SKM-1 (cell line): ENCODE results near the gene GAB2.
"Not testable (repeated sequence)": the region's sequence is repeated elsewhere in the genome, so short reads cannot be mapped to it uniquely, and the experiment has no call there.

ENCODE experiments used
- DNase-seq: peaks from one replicate; lab custom pipeline; 2025; ENCODE audit not compliant: unreplicated experiment; lab: John Stamatoyannopoulos, UW

GAB2 gene

DNA sequence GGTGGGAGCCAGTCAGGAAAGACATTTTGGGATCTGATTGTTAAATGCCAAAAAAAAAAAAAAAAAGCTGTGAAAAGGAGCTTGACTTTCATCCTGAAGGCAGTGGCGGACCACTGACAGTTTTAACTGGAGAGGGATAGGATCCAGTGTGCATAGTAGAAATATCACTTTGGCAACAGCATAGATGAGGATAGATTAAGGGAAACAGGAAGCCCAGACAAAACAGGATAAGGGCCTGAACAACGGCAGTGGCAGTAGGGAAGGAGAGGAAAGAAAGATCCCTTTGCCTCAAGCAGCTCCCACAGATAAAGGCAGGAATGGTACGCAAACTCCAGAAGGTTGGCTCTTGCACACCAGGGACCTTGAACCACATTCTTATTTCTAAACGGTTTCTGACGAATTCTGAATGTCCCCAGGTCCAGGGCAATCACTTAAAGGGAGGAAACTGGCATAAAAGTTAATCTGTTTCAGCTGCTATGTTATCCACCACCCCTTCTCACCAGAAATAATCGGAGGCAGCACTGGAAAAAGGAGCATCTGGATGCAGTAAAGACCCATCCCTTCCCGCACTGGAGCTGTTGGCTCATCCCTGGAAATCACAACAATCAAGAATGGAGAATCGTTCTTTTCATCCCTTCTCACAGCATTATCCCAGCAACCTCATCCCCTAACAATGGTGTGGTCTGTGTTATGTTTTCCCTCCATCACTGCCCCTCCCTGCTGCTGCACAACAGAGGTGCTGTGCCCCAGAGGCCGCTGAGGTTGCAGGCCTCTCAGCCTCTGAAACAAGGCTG, 99.1 kb downstream of the GAB2 start:
- no peak for DNase-seq

GRCh38 chr11:78315724-78316123, 101.9 kb downstream of the GAB2 start:
- no peak for DNase-seq

- no peak for DNase-seq
Measured at GRCh38 chr11:78314762-78315161, 102.9 kb downstream of the GAB2 start.

GRCh38 chr11:78313898-78314297, 103.7 kb downstream of the GAB2 start:
- no peak for DNase-seq

- DNase-seq, result no peak
Measured at GRCh38 chr11:78313181-78313795, 104.3 kb downstream of the GAB2 start.

- DNase-seq, result no peak
Measured at GRCh38 chr11:78312712-78313111, 104.9 kb downstream of the GAB2 start.

DNA sequence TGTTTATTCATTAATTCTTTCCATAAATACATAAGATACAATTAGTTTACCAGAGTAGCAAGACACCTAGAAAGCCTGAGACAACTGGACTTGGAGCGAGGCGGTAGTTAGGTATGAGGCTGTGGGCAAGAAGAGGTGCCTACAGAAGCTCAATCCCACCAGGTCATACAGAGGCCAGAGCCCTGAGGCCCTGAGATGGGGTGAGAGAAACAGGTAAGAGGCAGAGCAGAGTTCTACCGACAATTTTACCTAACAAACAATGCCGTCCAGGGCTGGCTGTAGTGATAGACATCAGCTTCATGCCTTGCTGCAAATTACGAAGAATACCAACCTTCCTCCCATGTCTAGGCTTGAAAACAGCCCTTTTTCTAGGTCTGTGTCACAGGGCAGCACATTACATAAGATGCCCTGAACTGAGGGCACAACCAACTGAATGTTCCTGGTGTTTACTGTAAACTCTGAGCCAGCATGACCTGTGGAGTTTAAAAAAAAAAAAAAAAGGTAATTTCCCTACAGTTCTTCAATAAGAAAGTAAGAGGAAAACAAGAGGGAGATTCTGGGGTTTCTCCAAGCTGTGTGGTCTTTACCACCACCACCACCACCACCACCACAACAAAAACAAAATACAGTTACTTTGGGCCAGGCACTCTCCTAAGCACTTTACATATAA, 105.8 kb downstream of the GAB2 start:
- DNase-seq, result no peak

DNA sequence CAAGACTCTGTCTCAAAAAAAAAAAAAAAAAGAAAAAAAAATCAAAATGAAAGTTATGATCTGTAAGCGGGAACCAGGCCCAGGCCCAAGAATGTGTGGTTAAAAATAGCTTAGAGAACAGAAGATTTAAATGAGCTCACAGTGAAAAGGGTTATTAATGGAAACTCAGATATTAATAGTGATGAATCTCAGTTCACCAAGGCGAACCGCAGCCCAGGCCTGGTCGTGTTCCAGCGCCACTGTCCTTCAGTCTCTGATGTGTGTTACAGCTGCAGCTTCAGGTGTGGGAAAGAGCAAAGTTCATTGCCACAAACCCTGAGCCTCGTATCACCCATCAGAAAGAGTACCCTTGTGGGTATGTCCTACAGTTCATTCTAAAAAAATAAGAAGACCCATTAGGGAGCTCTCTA, 107.1 kb downstream of the GAB2 start:
- DNase-seq, result no peak

- no peak for DNase-seq
Measured at GRCh38 chr11:78304201-78304600, 113.4 kb downstream of the GAB2 start.

DNA sequence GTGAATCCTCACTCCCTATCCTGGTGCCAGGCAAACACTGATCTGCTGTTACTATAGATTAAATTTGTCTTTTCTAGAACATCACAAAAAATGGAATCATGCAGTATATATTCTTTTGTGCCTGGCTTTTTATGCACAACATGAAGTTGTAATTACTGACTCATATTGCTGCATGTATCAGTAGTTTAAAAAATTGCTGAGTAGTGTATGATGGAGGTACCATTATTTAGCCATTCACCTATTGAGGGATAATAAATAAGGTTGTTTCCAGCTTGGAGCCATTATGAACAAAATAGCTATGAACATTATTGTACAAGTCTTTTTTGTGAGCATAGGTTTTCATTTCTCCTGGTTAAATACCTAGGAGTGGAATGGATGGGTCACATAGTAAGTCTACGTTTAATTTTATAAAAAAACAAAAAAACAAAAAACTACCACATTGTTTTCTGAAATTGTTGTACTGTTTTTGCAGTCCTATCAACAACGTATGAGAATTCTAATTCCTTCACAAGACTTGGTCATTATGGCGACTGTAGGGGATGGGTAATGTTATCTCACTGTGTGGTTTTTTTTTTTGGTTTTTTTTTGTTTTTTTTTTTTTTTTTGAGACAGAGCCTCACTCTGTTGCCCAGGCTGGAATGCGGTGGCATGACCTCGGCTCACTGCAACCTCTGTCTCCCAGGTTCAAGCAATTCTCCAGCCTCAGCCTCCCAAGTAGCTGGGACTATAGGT, 117.3 kb downstream of the GAB2 start:
- DNase-seq, result no peak

GRCh38 chr11:78299000-78299710, 118.5 kb downstream of the GAB2 start:
- DNase-seq, result no peak

- no peak for DNase-seq
Measured at GRCh38 chr11:78298291-78298771, 119.3 kb downstream of the GAB2 start.

DNA sequence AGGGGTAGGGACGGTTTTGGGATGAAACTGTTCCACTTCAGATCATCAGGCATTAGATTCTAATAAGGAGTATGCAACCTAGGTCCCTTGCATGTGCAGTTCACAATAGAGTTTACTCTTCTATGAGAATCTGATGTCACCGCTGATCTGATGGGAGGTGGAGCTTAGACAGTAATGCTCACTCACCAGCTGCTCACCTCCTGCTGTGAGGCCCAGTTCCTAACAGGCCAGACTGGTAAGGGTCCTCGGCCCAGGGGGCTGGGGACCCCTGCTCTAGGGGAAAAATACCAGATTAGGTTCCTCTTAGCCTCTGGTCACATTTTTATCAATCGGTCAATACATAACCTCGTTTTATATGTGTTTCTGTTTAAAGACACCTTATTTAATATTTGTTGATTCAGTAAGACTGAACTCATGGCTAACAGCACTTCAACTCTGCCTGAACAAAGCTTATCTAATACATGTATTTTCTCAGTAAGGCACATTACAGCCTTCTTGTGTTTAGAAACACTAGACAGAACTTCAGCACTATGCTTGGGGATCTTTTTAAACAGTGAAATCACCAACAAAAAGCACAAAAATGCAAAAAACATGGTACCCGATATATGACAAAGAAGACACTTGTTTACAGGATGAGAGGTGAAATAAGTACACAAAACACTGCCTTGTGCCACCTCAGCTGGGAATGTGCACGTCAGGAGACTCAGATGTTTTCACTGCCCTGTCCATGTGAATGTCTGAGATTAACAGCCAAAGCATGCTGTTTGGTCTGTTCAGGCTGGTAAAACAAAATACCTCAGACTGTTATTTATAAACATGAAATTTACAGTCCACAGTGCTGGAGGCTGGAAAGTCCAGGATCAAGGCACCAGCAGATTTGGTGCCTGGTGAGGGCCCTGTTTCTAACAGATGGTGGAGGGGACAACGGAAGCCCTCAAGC, 121.4 kb downstream of the GAB2 start:
- DNase-seq, result no peak

GRCh38 chr11:78295347-78295746, 122.3 kb downstream of the GAB2 start:
- no peak for DNase-seq

GRCh38 chr11:78294100-78294499, 123.5 kb downstream of the GAB2 start:
- not testable (repeated sequence) for DNase-seq

GRCh38 chr11:78293536-78293935, 124.1 kb downstream of the GAB2 start:
- DNase-seq, result no peak

GRCh38 chr11:78292109-78292803, 125.4 kb downstream of the GAB2 start:
- DNase-seq, result peak; percentile 79

DNA sequence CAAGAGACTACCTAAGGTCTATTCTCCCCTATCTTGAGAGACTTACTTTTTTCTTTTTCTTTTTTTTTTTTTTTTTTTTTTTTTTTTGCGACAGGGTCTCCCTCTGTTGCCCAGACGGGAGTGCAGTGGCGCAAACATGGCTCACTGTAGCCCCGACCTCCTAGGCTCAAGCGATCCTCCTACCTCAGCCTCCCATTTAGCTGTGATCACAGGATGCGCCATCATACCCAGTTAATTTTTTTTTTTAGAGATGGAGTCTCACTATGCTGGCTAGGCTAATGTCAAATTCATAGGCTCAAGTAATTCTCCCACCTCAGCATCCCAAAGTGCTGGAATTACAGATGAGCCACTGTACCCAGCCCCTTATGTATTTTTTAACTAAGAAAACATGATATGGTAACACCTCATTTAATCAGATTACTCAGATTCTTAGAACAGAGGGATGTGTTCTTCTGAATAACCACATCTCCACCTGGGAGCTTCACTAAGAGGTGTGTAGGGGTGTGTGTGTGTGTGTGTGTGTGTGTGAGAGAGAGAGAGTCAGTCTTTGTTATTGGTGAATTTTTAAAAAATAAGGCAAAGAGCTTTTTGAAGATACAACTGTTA, 126.0 kb downstream of the GAB2 start:
- no peak for DNase-seq
